ENCODE measurements around the gene THBD. TPM values are rescaled to one million over a fixed set of nuclear protein-coding genes. Genes with fewer than 3 reads are reported as not detected.

The THBD gene
- total RNA-seq, 4 donors from 2014 or later, result 39.7 to 329 (median 241) TPM

DNA sequence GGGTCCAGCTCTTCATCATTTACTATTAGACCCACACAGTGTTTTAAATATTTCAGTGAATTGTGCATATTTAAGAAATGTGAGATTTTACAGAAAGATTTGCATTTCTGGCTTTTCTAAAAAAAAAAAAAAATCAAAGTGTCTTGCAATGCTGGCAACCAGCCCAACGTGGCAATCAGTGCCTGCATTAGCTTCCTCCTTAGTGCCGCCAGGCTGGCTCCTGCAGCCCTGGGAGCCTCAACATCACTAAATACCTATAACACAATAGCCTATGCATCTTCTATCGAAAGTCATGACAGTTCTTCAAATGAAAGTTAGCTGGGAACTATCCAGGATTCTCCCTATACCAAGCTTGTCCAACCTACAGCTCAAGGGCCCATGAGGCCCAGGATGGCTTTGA, 46.0 kb upstream of the THBD start:
- peaks cover 67% of the 10 kb centered on the region for H3K4me1 ChIP-seq
- no peak overlapping the region for H3K4me3 ChIP-seq
- no peaks in the 10 kb centered on the region for H3K9me3 ChIP-seq
- H3K27ac ChIP-seq, result peak overlapping the region; percentile 85
- H3K36me3 ChIP-seq, result no peaks in the 10 kb centered on the region
- DNase-seq (ENCODE audit: low spot score in 2 of 2), result no peak
- no peak for TF ChIP-seq EP300 (IDR thresholded peaks at IDR 0.05)
- TF ChIP-seq POLR2AphosphoS5 (IDR thresholded peaks at IDR 0.05), result no peak
- TF ChIP-seq POLR2A (IDR thresholded peaks at IDR 0.05), result no peak
- TF ChIP-seq, protein P1, sequence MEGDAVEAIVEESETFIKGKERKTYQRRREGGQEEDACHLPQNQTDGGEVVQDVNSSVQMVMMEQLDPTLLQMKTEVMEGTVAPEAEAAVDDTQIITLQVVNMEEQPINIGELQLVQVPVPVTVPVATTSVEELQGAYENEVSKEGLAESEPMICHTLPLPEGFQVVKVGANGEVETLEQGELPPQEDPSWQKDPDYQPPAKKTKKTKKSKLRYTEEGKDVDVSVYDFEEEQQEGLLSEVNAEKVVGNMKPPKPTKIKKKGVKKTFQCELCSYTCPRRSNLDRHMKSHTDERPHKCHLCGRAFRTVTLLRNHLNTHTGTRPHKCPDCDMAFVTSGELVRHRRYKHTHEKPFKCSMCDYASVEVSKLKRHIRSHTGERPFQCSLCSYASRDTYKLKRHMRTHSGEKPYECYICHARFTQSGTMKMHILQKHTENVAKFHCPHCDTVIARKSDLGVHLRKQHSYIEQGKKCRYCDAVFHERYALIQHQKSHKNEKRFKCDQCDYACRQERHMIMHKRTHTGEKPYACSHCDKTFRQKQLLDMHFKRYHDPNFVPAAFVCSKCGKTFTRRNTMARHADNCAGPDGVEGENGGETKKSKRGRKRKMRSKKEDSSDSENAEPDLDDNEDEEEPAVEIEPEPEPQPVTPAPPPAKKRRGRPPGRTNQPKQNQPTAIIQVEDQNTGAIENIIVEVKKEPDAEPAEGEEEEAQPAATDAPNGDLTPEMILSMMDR (IDR thresholded peaks at IDR 0.05), result no peak
- 57% methylated on average over 3 of the region's 3 CpGs for WGBS
- H3K27me3 ChIP-seq, result no peaks in the 10 kb centered on the region

DNA sequence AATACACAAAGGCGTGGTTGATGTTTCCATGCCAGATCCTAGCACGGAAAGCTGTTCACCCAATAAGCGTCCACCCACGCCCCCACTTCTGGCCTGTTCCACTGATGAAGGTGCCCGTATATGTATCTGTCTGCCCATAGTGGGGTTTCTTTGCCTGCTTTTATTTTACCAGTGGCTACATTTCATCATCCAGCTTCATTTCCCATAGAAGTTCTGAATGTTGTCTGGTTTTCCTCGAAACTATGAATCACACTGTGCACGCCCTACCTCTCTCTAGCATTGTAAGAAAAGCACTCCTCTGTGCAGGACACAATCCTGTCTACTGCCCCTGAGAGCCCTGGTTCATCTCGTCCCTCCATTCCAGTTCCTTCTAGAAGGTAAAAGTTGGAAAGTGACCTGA, 45.5 kb upstream of the THBD start:
- DNase-seq (ENCODE audit: low spot score in 2 of 2), result no peak
- Histone ChIP-seq H3K4me1 (peaks cover 61% of the 10 kb centered on the region), H3K27ac (peak overlapping the region; percentile 85), H3K27me3 (no peaks in the 10 kb centered on the region), H3K36me3 (no peaks in the 10 kb centered on the region), H3K9me3 (no peaks in the 10 kb centered on the region), H3K4me3 (no peak overlapping the region)
- no peak for TF ChIP-seq EP300 (IDR thresholded peaks at IDR 0.05)
- TF ChIP-seq, protein P1 (IDR thresholded peaks at IDR 0.05), result no peak
- WGBS, result 62% methylated on average over 7 of the region's 8 CpGs

DNA sequence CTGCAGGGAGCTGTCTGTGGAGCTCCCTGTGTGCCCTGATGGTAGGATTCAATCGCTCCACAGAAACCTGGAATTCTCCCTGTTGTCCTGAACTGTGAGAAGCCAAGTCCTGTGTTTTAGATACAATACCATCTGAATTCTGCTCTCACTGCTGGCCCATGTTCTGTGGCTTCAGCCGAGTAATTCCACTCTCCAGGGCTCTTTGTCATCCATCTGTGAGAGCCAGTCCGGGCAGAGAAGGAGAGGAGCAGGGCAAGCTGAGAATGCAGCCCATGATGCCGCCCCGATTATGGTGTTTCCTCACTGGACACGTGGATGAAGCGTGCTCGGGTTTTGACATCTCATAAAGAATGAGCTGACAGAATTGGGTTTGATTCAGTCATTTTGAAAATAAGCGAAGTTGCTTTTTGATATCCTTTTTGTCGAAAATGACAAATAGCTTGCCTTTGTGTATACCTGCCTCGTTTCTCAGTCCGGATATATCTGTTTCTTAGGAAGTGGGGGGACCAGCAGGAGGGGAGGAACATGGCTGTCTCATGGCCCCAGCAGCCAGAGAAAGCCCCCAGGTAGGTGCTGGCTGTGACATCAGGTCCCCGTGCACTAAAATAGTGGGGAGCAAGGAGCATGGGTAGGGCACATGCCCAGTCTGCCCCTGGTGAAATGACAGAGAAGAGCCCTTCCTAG, 44.9 kb upstream of the THBD start:
- WGBS, result 85% methylated on average over 13 of the region's 13 CpGs
- DNase-seq (ENCODE audit: low spot score in 2 of 2), result no peak
- Histone ChIP-seq H3K9me3 (no peaks in the 10 kb centered on the region), H3K36me3 (no peaks in the 10 kb centered on the region), H3K27me3 (no peaks in the 10 kb centered on the region), H3K4me1 (peaks cover 57% of the 10 kb centered on the region), H3K27ac (peak overlapping the region; percentile 85), H3K4me3 (no peak overlapping the region)
- no peak for TF ChIP-seq EP300 (IDR thresholded peaks at IDR 0.05)
- TF ChIP-seq POLR2A (IDR thresholded peaks at IDR 0.05), result no peak

DNA sequence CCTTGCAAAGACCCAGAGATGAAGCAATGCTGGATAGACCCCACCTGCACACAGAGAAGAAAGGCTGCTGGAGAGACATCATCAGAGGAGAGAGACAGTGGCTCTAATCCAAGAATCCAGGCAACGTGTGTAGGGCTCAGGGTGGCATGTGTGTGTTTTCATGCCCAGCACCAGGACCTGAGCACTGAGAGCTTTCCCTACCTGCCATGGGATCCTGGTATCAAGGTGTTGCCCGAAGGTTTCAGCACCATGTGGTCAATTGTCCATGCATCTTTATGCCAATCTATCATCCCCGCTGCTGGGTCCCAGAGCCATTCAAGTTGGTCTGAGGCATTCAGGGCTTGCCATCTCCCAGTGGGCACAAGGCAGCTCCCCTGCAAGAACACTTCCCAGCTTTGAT, 44.1 kb upstream of the THBD start:
- 92% methylated on average over 2 of the region's 3 CpGs for WGBS
- TF ChIP-seq, protein P1 (IDR thresholded peaks at IDR 0.05), result no peak
- TF ChIP-seq EP300 (IDR thresholded peaks at IDR 0.05), result no peak
- no peak for TF ChIP-seq POLR2A (IDR thresholded peaks at IDR 0.05)
- TF ChIP-seq POLR2AphosphoS5 (IDR thresholded peaks at IDR 0.05), result no peak
- H3K4me1 ChIP-seq, result peaks cover 49% of the 10 kb centered on the region

DNA sequence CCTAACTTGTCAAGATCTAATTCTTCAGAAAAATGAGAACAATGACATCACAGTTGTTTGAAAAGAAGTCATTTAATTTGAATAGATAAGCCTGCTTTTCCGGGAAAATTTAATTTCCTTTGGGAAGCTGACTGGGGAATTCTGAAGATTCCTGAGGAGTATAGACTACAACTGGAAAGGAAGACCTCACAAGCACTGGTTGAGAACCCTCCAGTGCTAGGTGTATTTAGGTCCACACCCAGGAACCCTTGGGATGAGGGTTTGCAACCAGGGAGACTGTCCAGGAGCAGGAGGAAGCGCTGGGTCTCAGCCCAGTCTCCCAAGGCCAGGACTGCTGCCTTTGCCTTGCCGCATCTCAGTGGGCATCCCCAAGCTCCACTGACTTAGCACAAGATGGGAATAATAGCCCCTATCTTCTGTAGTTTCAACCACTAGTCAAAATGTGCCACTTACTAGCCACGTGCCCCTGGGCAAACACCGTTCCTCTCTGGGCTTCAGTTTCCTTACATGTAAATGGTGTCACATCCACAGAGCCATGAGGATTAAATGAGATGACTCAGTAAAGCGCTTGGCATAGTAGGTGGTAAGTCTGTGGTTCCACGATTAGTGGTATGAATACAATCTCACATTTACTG, 43.5 kb upstream of the THBD start:
- H3K36me3 ChIP-seq, result no peaks in the 10 kb centered on the region
- DNase-seq (ENCODE audit: low spot score in 2 of 2), result peak in 1 of 2 donors; percentile 43
- H3K27me3 ChIP-seq, result no peaks in the 10 kb centered on the region
- TF ChIP-seq EP300 (IDR thresholded peaks at IDR 0.05), result no peak
- TF ChIP-seq, protein P1 (IDR thresholded peaks at IDR 0.05), result no peak
- no peak overlapping the region for H3K4me3 ChIP-seq
- peaks cover 43% of the 10 kb centered on the region for H3K4me1 ChIP-seq
- whole genome bisulfite sequencing, result 67% methylated on average over 7 of the region's 7 CpGs
- no peaks in the 10 kb centered on the region for H3K9me3 ChIP-seq
- no peak overlapping the region for H3K27ac ChIP-seq

More for the DNA sequence above, 44.1 kb upstream of the THBD start:
- no peaks in the 10 kb centered on the region for H3K9me3 ChIP-seq
- no peaks in the 10 kb centered on the region for H3K36me3 ChIP-seq
- H3K27ac ChIP-seq, result no peak overlapping the region
- no peak overlapping the region for H3K4me3 ChIP-seq
- H3K27me3 ChIP-seq, result no peaks in the 10 kb centered on the region
- DNase-seq (ENCODE audit: low spot score in 2 of 2), result peak in 1 of 2 donors; percentile 37
